H1 (cell line): Measurements from ENCODE around the gene TMED9. TPM values are rescaled to one million over a fixed set of nuclear protein-coding genes. Genes with fewer than 3 reads are reported as not detected.

ENCODE experiments used
- E2F6 ChIP-seq: IDR thresholded peaks from 2 replicates; pipeline ENCODE4 v1.6.1; 2012; ENCODE audit warnings: inconsistent platforms
- NRF1 ChIP-seq: IDR thresholded peaks from 2 replicates; pipeline ENCODE4 v1.6.1; 2011; ENCODE audit warnings: mild to moderate bottlenecking, low read depth, low read length, improper control_type of control experiment
- POU5F1 ChIP-seq: IDR thresholded peaks from 2 replicates; pipeline ENCODE4 v1.6.1; 2011; ENCODE audit warnings: low read depth, mild to moderate bottlenecking, low read length, moderate library complexity
- TAF1 ChIP-seq: IDR thresholded peaks from 2 replicates; pipeline ENCODE4 v1.6.1; 2011; ENCODE audit warnings: mild to moderate bottlenecking, low read depth, low read length
- TBP ChIP-seq: IDR thresholded peaks from 2 replicates; pipeline ENCODE4 v1.6.1; 2011; ENCODE audit warnings: low read depth, low read length, improper control_type of control experiment
- polyA plus RNA-seq, 7 experiments: library from polyadenylated mRNA; depleted of rRNA in 3 of 7; stranded (reverse) in 5 of 7; unstranded in 2 of 7; fragments of >200 nt in 5 of 7; fragments of 200-250 nt in 2 of 7; gene quantifications; 1 replicate in 5 of 7; 2 replicates in 1 of 7; 4 replicates in 1 of 7; pipeline versions ENCODE4 v1.2.1 to v1.2.3, GENCODE V29; 2011 to 2013; ENCODE audit warnings: missing spikeins in 2 of 7, mixed read lengths in 2 of 7
- total RNA-seq: library from RNA; stranded (reverse); fragmentation: NEBNext Ultra II Directional; extraction: Animal tissue kit (Norgen Biotek cat#: 25700); gene quantifications from 2 replicates; pipeline ENCODE4 v1.2.1, GENCODE V29; 2021

Gene TMED9
- total and polyA plus RNA-seq, 2 of the 8 experiments (the other 6 are each of a cell fraction or from before 2014, with no cell fraction given) = 130 to 160 TPM

GRCh38 chr5:177608243-177609075 is 16.5 kb downstream of the TMED9 start (continued):
- no peak for TF ChIP-seq NRF1
- no peak for TF ChIP-seq POU5F1
- TF ChIP-seq TAF1 = no peak
- TF ChIP-seq TBP = no peak
- no peak for TF ChIP-seq E2F6
